HepG2 (cell line): ENCODE measurements around the gene ABHD18. TPM values are rescaled to one million over a fixed set of nuclear protein-coding genes. Genes with fewer than 3 reads are reported as not detected.

Source experiments
- ARID2 ChIP-seq: sonication (generic); formaldehyde crosslinking; IDR thresholded peaks from 2 replicates; pipeline ENCODE4 v1.8.1; 2022; ENCODE audit warnings: mild to moderate bottlenecking, missing genetic modification reagents, borderline replicate concordance
- ATF2 ChIP-seq: sonication (generic); formaldehyde crosslinking; IDR thresholded peaks from 2 replicates; pipeline ENCODE4 v1.4.0; 2020; ENCODE audit warnings: missing genetic modification reagents
- BCL6 ChIP-seq: IDR thresholded peaks from 2 replicates; pipeline ENCODE4 v1.6.1; 2016; ENCODE audit warnings: missing genetic modification reagents, missing compliant biosample characterization
- FOXA1 ChIP-seq, 2 experiments: fragments of 450-650 bp in 1 of 2; sonication (generic) in 1 of 2; formaldehyde crosslinking in 1 of 2; IDR thresholded peaks; 2 replicates each; pipeline versions ENCODE4 v1.4.0 to v1.6.1; 2016 to 2020; ENCODE audit warnings: missing genetic modification reagents in 1 of 2
- GLMP ChIP-seq: sonication (generic); formaldehyde crosslinking; IDR thresholded peaks from 2 replicates; pipeline ENCODE4 v1.9.0; 2021; ENCODE audit warnings: missing genetic modification reagents, mild to moderate bottlenecking, borderline replicate concordance
- MIER2 ChIP-seq: IDR thresholded peaks from 2 replicates; pipeline ENCODE4 v1.6.1; 2016; ENCODE audit warnings: missing biosample characterization, missing genetic modification reagents
- POLR2AphosphoS5 ChIP-seq: IDR thresholded peaks from 2 replicates; pipeline ENCODE4 v1.6.1; 2012; ENCODE audit warnings: low read depth, low read length
- RARA ChIP-seq: IDR thresholded peaks from 2 replicates; pipeline ENCODE4 v1.6.1; 2016; ENCODE audit warnings: missing genetic modification reagents, missing compliant biosample characterization
- RFX1 ChIP-seq: fragments of 450-650 bp; IDR thresholded peaks from 2 replicates; pipeline ENCODE4 v1.6.1; 2017
- SYNCRIP ChIP-seq: fragments of 200-400 bp; formaldehyde crosslinking; IDR thresholded peaks from 2 replicates; pipeline ENCODE4 v1.6.1; 2018; ENCODE audit warnings: mild to moderate bottlenecking, low read depth, low read length; ENCODE audit not compliant: insufficient read depth
- TCF12 ChIP-seq, 2 experiments: fragments of 450-650 bp in 1 of 2; sonication (generic) in 1 of 2; formaldehyde crosslinking in 1 of 2; IDR thresholded peaks; 2 replicates each; pipeline versions ENCODE4 v1.6.1 to v1.8.0; 2017 to 2022; ENCODE audit warnings: antibody characterized with exemption in 1 of 2, mild to moderate bottlenecking in 1 of 2, missing genetic modification reagents in 1 of 2, moderate library complexity in 1 of 2
- U2AF1 ChIP-seq: fragments of 200-400 bp; formaldehyde crosslinking; optimal IDR thresholded peaks from 2 replicates; pipeline ENCODE3; 2017; ENCODE audit warnings: mild to moderate bottlenecking, low read depth, low read length
- ZBTB4 ChIP-seq: sonication (generic); formaldehyde crosslinking; IDR thresholded peaks from 2 replicates; pipeline ENCODE4 v1.4.0; 2020; ENCODE audit warnings: missing genetic modification reagents, mild to moderate bottlenecking, borderline replicate concordance
- ZFP90 ChIP-seq: sonication (generic); formaldehyde crosslinking; IDR thresholded peaks from 2 replicates; pipeline ENCODE4 v1.8.0; 2022; ENCODE audit warnings: missing genetic modification reagents, mild to moderate bottlenecking, inconsistent platforms, borderline replicate concordance
- ZNF230 ChIP-seq: sonication (generic); formaldehyde crosslinking; IDR thresholded peaks from 2 replicates; pipeline ENCODE4 v1.4.0; 2020; ENCODE audit warnings: mild to moderate bottlenecking, missing genetic modification reagents
- ZNF33A ChIP-seq: sonication (generic); formaldehyde crosslinking; IDR thresholded peaks from 2 replicates; pipeline ENCODE4 v1.5.1; 2020; ENCODE audit warnings: missing genetic modification reagents, mild to moderate bottlenecking, moderate library complexity, borderline replicate concordance
- ZNF44 ChIP-seq: sonication (generic); formaldehyde crosslinking; IDR thresholded peaks from 2 replicates; pipeline ENCODE4 v1.5.1; 2020; ENCODE audit warnings: mild to moderate bottlenecking, missing genetic modification reagents
- ZNF563 ChIP-seq: sonication (generic); formaldehyde crosslinking; IDR thresholded peaks from 2 replicates; pipeline ENCODE4 v1.8.0; 2022; ENCODE audit warnings: mild to moderate bottlenecking, moderate library complexity, missing genetic modification reagents
- ZNF570 ChIP-seq: sonication (generic); formaldehyde crosslinking; IDR thresholded peaks from 2 replicates; pipeline ENCODE4 v1.4.0; 2020; ENCODE audit warnings: mild to moderate bottlenecking, missing genetic modification reagents, borderline replicate concordance
- ZNF790 ChIP-seq: sonication (generic); formaldehyde crosslinking; IDR thresholded peaks from 2 replicates; pipeline ENCODE4 v1.8.0; 2022; ENCODE audit warnings: missing genetic modification reagents, mild to moderate bottlenecking, borderline replicate concordance
- polyA plus RNA-seq, 8 experiments: library from polyadenylated mRNA; depleted of rRNA in 3 of 8; stranded (reverse) in 7 of 8; unstranded in 1 of 8; fragments of >200 nt; fragmentation: Illumina TruSeq in 4 of 8; extraction: Trizol in 4 of 8; gene quantifications; 2 replicates each; pipeline versions ENCODE4 v1.2.1 to v1.2.3, GENCODE V29; 2011 to 2016; ENCODE audit warnings: low read depth in 4 of 8, missing spikeins in 1 of 8, mixed read lengths in 1 of 8; ENCODE audit not compliant: insufficient read depth in 1 of 8
- total RNA-seq, 5 experiments: library from RNA; depleted of rRNA; stranded (reverse); fragments of >200 nt; fragmentation: Illumina TruSeq; extraction: Trizol; gene quantifications; 2 replicates each; pipeline ENCODE4 v1.2.3, GENCODE V29; 2016; ENCODE audit warnings: low read depth in 1 of 5
- TF ChIP-seq, protein P1 (sequence below): sonication (generic); formaldehyde crosslinking; IDR thresholded peaks from 2 replicates; pipeline ENCODE4 v1.4.0; 2020; ENCODE audit warnings: missing genetic modification reagents, borderline replicate concordance

Gene ABHD18
- total and polyA plus RNA-seq, 2 of the 13 experiments (the other 11 are each of a cell fraction or from before 2014, with no cell fraction given) = 5.5 to 16.3 TPM

- TF ChIP-seq ATF2 = no peak
- peak; percentile 18; the same call in 1 of the 2 replicates for TF ChIP-seq ZNF790
- TF ChIP-seq ZFP90 (CRISPR knock-in tag) = no peak
- TF ChIP-seq ZBTB4 = 0 out of 2 replicates have a peak, but pooled peaks have one; percentile 15
- no peak for TF ChIP-seq GLMP (CRISPR knock-in tag)
- TF ChIP-seq ZNF33A (CRISPR knock-in tag) = no peak
- TF ChIP-seq RFX1 = no peak
- TF ChIP-seq ZNF570 = no peak
- TF ChIP-seq TCF12 (IDR thresholded peaks at IDR 0.05) = no peak
- no peak for TF ChIP-seq TCF12 (CRISPR knock-in tag; IDR thresholded peaks at IDR 0.05)
- TF ChIP-seq SYNCRIP = no peak
- TF ChIP-seq U2AF1 = no peak
- TF ChIP-seq BCL6 (CRISPR knock-in tag) = no peak
- TF ChIP-seq RARA = no peak
- no peak for TF ChIP-seq FOXA1 (IDR thresholded peaks at IDR 0.05)
- TF ChIP-seq FOXA1 (CRISPR knock-in tag; IDR thresholded peaks at IDR 0.05) = peak; percentile 52
- TF ChIP-seq, protein P1, sequence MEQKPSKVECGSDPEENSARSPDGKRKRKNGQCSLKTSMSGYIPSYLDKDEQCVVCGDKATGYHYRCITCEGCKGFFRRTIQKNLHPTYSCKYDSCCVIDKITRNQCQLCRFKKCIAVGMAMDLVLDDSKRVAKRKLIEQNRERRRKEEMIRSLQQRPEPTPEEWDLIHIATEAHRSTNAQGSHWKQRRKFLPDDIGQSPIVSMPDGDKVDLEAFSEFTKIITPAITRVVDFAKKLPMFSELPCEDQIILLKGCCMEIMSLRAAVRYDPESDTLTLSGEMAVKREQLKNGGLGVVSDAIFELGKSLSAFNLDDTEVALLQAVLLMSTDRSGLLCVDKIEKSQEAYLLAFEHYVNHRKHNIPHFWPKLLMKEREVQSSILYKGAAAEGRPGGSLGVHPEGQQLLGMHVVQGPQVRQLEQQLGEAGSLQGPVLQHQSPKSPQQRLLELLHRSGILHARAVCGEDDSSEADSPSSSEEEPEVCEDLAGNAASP (CRISPR knock-in tag) = 0 out of 2 replicates have a peak, but pooled peaks have one; percentile 18
- no peak for TF ChIP-seq ZNF230 (CRISPR knock-in tag)
- no peak for TF ChIP-seq ZNF44 (CRISPR knock-in tag)
- 0 out of 2 replicates have a peak, but pooled peaks have one; percentile 71 for TF ChIP-seq ZNF563 (CRISPR knock-in tag)
- TF ChIP-seq ARID2 = no peak
- TF ChIP-seq MIER2 = no peak
- TF ChIP-seq POLR2AphosphoS5 = 0 out of 2 replicates have a peak, but pooled peaks have one; percentile 19
Measured at GRCh38 chr4:128061566-128062536, 96.6 kb downstream of the ABHD18 start (continued).
